Renal cortical epithelial cell (primary cell): Measurements from ENCODE around the gene ZNF518A. TPM values are rescaled to one million over a fixed set of nuclear protein-coding genes. Genes with fewer than 3 reads are reported as not detected.

ENCODE experiments used
- DNase-seq: peaks from one replicate; pipeline ENCODE4 v3.0.0-alpha.2; 2011; ENCODE audit warnings: low read depth
- total RNA-seq: library from RNA; depleted of rRNA; stranded (reverse); fragments of >200 nt; gene quantifications from 2 replicates; pipeline ENCODE4 v1.2.3, GENCODE V29; 2014

ZNF518A gene, protein sequence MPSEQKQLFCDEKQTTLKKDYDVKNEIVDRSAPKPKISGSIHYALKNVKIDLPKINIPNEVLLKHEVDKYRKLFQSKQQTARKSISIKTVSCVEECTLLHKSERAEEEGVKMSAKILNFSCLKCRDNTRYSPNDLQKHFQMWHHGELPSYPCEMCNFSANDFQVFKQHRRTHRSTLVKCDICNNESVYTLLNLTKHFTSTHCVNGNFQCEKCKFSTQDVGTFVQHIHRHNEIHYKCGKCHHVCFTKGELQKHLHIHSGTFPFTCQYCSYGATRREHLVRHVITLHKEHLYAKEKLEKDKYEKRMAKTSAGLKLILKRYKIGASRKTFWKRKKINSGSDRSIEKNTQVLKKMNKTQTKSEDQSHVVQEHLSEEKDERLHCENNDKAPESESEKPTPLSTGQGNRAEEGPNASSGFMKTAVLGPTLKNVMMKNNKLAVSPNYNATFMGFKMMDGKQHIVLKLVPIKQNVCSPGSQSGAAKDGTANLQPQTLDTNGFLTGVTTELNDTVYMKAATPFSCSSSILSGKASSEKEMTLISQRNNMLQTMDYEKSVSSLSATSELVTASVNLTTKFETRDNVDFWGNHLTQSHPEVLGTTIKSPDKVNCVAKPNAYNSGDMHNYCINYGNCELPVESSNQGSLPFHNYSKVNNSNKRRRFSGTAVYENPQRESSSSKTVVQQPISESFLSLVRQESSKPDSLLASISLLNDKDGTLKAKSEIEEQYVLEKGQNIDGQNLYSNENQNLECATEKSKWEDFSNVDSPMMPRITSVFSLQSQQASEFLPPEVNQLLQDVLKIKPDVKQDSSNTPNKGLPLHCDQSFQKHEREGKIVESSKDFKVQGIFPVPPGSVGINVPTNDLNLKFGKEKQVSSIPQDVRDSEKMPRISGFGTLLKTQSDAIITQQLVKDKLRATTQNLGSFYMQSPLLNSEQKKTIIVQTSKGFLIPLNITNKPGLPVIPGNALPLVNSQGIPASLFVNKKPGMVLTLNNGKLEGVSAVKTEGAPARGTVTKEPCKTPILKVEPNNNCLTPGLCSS (N-terminal part only)
- 16.5 and 29.3 TPM in 2 replicates for total RNA-seq

DNA sequence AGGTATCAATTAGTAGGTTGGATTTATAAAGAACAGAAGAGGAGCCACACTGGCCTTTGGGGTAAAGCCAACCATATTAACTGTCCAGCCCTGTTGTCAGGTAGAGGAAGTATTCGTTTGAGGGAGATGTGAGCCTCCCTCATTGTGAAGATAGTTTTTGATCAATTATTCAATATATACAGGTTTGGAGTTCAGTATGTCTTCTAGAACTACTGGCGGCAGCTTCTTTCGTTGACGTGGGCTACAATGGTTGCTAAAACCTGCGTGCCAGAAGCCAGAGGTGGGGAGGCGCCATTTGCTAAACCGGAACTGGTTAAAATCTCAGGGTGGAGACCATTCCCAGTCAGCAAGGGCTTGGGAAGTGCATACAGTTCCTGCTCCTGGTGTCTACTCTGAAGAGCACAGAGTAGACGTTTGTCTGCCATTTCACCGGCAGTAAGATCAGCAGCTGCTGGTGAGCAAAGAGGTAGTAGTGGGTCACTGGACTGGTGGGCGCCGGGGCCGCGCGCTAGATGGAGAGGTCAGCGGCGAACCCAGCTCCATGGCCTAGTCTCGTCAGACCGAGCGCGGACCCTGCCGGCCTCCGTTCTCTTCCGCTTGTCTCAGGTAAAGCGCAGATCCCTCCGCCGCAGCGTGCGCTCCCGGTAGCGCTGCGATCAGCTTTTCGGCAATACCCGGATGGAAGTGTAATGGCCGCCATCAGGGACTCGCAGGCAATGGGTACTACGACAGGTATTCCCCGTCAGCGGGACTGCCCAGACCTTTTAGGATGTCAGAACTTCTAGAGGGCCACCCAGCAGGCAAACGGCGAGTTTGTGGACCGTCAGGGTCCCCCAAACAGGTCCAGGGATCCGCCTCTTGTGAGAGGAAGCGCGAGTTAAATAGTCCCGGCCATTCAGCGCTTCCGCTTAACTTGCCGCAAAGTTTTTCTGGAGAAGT, at the start of gene ZNF518A:
Gene ZNF518A, plus strand, starts transcription at position 911 of the 939 bp plus-strand sequence. CDS start 26,026 bp downstream, outside the sequence.
- peak; percentile 85 for DNase-seq

DNA sequence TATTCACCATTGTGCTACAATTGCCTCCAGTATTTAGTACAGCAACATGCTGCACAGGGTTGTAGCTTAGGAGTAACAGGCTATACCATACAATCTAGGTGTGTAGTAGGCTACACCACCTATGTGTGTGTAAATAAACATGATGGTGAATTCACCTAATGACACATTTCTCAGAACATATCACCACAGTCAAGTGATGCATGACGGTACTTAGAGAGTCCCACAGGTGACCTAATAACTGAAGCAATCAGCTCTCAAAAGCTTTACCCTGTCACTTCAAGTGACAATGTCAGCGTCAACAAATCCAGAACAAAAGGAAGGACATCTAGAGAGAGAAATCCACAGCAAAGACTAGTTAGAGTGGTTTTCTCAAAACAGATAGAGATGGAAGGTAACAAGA, 47.9 kb upstream of the ZNF518A start:
- DNase-seq, result no peak

DNA sequence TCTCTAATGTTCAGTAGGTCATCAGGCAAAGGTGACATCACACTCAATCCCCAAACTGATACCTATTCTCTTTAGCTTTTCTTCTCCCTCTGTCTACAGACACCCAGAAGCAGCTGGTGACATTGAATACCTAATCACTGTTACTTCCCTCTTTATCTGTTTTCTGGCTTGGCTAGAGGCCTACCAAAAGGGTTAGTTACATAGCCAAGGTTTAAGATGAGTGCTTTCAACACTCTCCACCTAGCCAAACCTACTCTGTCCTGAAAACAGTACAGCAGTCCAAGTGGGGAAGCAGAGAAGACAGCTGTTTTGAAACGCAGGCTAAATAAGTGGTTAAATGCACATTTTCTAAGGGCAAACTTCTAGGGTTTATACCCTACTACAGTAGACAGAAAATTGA, 47.3 kb upstream of the ZNF518A start:
- DNase-seq, result no peak

DNA sequence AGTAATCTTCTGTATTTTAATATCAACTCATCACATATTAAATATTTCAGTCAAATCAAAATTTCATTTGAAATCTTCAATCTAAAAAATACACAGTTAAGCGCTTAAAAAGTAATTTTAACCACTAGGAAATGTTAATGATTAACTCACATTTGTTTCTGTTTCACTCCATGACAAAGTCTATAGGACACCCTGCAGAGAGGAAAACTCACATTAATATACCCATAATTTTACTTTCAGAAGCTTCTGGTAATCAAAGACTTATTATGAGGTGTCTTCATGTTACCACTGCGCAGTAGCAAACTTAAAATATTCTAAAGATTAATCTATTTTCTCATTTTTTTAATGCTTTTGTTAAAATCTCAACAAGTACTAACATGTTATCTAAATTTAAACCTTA, 41.0 kb upstream of the ZNF518A start:
- peak; percentile 66 for DNase-seq

DNA sequence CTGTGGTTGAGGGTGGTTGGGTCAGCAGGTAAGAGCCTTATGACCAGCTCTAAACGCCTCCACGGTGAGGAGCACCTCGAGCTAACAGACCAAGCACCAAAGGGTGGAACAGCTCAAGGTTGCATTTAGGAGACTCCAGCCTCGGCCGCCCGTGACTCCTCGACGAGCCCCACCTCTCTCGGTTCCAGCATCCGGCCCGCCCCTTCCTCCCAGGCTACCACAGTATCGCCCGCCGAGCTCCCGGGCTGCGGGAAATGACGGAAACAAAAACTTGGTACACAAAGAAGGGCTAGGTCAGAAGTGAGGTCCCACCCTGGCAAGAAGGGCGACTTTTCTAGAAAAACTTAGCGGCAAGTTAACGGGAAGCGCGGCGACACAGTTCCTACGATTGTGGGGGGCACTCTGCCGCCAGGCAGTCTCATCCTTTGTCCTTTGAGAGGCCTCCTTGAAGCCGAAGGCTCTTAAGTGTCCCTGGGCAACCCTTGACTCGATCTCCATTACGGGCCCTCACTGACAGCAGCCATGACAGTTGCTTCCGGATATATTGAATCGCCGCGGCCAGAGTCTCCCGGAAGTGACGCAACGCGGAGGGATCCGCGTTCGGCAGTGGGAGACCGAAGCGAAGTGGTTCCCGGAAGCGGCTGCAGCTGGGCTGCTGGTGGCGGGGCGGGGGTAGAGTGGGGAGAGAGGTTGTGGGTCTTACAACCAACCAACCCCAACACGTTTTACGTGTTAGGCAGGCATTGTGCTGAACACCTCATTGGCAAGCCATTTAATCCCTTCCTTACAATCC, 40.2 kb upstream of the ZNF518A start:
- DNase-seq, result peak; percentile 81

DNA sequence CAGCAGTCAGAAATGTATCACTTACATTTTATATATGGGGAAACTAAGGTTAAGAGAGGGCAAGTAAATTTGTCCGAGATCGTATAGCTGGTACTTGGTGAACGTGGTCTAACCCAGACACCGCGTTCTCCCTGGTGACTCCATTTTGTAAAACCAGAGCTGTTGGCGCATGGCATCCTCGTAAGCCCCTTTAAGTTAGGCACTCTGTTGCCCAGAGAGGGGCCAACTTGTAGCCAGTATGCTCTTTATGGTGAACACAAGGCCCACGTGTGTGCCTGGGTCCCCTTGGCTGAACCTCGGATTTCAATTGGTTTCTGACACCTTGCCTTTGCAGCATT, 39.7 kb upstream of the ZNF518A start:
- DNase-seq, result no peak

DNA sequence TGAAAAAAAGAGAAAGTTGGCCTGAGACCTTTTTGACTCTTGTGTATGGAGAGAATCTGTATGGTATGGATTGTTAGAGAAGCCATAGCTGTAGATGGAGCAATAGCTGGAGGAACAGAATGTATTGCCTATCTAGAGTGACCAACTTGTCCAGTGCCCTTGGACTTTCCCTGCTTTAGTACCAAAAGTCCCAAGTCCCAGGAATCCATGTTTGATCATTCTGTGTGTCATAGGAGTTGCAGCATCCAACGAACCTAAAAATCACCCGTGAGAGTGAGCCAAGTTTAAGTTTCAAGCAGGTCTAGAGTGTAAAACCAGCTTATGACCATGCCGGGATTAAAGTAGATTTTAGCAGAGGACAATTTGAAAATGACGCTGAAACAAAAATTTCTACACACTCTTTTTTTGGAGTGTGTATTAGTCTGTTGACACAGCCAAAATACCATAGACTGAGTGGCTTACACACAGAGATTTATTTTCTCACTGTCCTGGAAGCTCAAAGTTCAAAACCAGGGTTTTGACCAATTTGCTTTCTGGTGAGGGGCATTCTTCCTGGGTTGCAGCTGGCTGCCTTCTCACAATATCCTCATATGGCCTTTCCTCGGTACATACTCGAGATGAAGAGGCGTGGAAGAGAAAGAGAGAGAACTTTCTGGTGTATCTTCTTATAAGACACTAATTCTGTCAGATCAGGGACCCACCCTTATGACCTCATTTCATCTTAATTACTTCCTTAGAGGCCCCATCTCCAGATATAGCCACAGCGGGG, 36.9 kb upstream of the ZNF518A start:
- DNase-seq, result no peak

DNA sequence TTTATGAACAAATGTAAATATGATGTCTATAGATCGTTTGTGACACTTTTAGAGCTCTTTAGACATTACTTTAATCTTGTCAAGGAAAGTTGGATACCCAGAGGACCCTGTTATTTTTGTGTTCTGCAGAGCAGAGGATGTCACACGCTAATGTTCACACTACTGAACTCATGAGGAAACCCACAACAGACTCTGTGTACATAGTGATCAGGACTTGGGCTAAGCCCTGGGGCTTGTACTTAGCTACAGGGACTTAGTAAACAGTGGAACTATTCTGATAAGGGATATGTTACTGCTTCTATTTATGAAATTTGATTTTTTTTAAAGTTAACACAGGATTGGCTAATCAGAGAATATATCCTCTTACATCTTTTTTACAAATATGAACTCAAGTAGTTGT, 36.1 kb upstream of the ZNF518A start:
- DNase-seq, result no peak

DNA sequence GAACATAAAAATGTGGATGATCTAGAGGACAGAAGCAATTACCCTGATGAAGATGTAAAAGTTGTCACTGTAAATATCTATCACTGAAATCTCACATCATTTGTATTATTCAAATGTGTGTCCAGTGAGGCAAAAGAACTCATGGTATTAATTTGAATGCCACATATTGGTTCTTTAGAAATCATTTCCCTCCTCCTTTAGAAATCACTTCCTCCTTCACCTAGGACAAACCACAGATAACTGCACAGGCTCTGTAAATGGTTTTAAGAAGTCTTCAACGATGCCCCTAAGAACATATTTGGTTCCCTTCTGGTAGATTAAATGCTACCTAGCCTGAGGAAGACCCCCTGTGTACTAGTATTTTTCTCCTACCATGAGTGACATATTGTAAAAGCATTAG, 33.1 kb upstream of the ZNF518A start:
- no peak for DNase-seq

DNA sequence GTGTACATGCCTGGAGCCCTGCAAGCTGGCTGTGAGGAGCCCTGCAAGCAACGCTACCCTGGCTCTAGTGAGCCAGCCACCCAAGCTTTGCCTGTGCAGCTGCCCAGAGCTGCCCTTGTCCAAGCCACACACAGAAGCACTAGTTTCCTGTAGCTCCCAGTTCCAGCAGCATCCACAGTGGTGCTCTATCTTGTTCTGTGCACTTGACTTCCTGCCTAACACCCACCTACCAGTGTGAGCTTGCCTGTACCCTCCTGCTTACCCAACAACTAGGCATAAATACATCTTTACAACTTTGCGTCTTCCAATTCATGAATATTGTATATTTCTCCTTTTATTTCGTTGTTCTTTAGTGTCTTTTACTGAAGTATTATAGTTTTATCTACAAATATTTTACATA, 32.2 kb upstream of the ZNF518A start:
- DNase-seq, result no peak

DNA sequence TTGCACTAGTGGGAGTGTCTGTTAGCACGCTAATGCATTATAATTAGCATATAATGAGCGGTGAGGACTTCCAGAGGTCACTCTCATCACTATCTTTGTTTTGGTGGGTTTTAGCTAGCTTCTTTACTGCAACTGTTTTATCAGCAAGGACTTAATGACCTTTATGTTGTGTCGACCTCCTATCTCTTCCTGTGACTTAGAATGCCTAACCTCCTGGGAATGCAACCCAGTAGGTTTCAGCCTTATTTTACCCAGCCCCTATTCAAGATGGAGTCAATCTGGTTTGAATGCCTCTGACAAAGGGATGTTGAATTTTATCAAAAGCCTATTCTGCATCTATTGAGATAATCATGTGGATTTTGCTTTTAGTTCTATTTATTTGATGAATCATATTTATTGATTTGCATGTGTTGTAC, 22.5 kb upstream of the ZNF518A start:
- DNase-seq, result no peak

DNA sequence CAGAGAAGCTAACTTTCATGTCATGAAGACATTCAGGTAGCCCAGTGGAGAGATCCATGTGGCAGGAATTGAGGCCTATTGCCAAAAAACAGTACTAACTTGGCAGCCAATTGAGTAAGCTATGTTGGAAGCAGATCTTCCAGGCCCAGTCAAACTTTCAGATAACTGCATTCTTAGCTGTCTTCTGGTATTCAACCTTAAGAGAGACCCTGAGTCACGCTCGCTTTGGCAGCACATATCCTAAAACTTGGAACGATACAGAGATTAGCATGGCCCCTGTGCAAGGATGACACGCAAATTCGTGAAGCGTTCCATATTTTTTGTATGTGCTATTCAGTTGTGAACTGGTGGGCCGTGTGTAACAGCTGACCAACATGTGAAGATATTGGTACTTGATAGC, 17.6 kb upstream of the ZNF518A start:
- DNase-seq, result no peak

DNA sequence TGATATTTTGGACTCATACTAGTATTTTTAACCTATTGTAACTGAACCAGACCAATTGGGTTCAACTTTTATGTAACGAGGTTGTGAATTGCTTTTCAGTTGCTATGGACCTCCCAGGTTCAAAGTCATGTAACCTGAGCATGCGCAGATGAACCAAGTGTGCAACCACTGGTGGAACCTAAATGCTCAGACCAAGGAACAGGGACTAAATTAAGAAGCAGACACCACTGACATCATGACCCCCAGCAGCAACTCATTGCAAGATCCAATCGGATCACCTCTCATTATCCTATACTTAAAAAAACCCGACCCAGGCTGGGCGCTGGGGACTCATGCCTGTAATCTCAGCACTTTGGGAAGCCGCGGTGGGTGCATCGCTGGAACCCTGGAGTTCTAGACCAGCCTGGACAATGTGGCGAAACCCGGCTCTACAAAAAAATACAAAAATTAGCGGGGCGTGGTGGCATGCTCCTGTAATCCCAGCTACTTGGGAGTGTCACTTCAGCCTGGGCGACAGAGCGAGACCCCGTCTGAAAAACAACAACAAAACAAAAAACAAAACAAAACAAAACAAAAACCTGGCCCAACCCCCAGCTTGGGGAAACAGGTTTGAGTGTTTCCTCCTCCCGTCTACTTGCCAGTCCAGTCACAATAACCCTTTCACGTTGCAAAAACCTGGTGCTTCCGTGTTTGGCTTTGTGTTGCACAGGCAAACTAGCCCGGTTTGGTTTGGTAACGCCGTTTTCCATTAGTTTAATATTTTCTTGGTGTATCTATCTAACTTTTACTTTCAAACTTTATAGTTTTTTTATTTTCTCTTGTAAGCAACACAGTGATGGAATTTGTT, 11.3 kb upstream of the ZNF518A start:
- DNase-seq, result no peak

DNA sequence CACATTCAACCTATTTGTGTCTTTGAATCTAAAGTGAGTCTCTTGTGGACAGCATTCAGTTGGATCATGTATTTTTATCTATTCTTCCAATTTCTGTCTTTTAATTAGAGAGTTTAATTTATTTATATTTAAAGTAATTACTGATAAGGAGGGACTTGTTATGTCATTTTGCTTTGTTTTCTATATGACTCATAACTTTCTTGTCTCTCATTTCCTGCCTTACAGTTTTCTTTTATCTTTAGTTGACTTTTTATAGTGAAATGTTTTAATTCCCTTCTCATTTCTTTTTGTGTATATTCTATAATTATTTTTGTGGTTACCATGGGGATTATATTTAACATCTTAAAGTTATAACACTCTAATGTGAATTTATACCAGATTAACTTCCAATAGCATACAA, 7.3 kb upstream of the ZNF518A start:
- no peak for DNase-seq

DNA sequence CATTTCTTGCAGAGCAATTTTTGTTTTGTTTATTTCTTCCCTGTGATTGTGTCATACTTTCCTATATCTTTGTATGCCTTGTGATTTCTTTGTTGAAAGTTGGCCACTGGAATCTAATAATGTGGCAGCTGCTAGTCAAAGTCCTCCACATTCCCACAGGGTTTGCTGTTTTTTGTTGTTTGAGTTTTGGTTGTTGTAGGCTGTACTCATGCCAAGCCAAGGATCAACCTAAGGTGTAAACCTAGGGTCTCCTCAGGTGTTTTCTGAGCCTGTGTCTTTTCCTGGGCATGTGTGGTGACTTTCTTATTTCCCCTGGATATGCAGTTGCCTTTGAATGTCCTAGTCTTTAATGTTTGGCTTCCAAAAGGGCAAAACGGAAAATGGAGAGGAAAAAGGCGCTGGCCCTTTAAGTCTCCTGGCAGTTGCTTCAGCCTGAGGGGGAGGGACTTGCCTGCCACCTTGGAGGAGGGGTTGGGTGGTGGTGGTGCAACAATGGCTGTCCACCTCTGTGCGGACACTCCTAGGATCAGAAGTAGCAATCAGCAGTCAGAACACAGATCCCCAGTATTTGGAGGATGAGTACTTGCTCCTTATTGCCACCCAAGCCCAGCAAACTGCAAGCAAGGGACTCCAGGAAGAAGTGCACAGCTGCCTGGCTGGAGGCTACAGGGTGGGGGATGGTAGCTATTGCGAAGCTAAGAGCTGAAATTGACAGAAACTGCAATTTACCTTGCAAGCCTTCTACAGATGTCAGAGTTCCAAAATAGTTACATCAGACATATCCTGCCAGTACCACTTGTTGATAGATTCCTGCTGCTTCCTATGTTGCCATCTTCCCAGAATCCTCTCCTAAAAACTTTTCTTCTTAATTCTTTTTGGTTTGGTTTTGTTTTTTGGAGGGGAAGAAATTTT, 5.6 kb upstream of the ZNF518A start:
- DNase-seq, result peak; percentile 62

DNA sequence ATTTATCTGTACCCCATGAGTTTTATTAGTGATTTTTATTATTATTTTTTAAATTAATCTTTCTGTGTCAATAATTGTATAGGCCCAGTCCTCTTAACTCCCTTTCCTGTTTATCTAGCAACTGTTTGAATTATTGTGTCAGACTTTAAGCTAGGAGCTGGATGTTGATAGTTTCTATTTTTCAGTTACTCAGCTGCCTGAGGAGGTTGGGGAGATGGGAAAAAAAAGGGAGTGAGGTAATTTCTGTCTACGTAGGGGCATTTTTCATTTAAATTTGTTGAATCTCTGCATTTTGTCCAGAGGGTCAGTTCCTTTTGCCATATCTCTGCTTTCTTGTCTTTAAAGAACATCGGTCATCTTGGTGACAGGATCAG, 5.0 kb upstream of the ZNF518A start:
- no peak for DNase-seq

DNA sequence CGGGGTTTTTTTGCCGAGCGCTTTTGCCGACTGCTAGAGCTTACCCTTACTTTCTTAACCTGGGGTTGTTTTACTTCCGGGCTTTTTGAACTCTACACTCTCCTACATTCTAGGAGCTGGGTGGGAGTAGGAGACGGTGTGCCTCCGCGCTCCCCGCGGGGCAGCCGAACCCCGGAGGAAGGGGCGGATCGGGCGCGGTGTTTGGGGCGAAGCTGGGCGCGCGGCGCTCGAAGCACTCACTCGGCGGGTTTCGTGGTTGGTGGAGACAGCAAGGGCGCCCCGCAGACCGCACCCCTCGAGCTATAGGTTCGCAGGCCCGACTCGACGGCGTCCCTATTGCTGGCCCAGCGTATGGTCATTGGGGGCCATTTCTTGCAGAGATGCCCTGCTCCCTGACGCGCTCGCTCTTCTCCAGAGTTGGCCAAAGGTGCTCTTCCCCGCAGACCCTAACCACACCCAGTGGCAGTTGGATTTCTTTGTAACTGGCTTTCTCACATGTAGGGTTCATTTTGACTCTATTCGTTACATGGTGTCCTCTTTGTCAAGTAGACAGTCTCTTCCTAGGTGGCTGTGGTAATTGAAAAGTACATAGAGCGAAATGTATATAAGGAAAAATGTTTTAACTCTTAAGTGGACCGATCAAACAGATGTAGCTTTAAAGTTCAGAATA, 364 bp downstream of the ZNF518A start:
- DNase-seq, result no peak
